ENCODE measurements around the gene FEZ2. TPM values are rescaled to one million over a fixed set of nuclear protein-coding genes. Genes with fewer than 3 reads are reported as not detected.

The FEZ2 gene
- total and polyA plus RNA-seq, 2 of the 13 experiments (the other 11 are each of a cell fraction or from before 2014, with no cell fraction given) = 42.5 to 59.1 TPM

DNA sequence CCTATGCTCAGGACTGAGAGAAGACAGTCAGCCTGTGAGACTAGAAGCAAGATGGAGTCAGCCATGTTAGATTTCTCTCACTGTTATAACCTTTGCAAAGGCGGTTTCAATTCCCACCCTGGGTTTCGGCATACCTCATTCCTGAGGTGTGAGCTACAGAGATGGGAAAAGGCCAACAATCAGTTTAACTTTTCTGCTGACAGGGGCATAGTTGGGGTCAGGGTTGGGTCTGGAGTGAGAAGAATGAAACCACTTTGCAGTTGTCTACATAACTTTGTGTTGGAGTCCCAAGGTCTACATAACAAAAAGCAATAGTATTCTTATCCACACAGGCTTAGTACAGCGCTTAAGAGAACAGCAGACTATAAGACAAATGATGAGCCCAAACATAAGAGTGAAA, 28.1 kb upstream of the FEZ2 start:
- no peak for TF ChIP-seq CBX5 (CRISPR knock-in tag; IDR thresholded peaks at IDR 0.05; ENCODE audit: borderline replicate concordance)
- TF ChIP-seq MAFK (conservative IDR thresholded peaks at IDR 0.05 in 1 of 2, IDR thresholded peaks at IDR 0.05 in 1 of 2; ENCODE audit: low read length in 2 of 2) = peak; percentile 9 to 61; a peak in 2 of 4 replicates
- ChIA-PET CTCF (ENCODE audit: low intra/inter-chr PET ratio, low total read pairs) (no interaction called here), POLR2A (no interaction called here)
- Histone ChIP-seq H2AFZ (ENCODE audit: low read length) (no peak overlapping the region), H3K4me1 (ENCODE audit: insufficient read depth, low read length) (no peaks in the 10 kb centered on the region), H3K9me3 (ENCODE audit: low read length) (peaks cover 15% of the 10 kb centered on the region), H3K27ac (ENCODE audit: extremely low read length, insufficient read depth, low read length) (no peak overlapping the region), H3K4me3 (replicated peaks in 1 of 3; ENCODE audit: insufficient read depth in 1 of 3, low read depth in 2 of 3, low read length in 3 of 3) (no peak overlapping the region), H3K27me3 (ENCODE audit: control insufficient read depth in 1 of 2, insufficient read depth in 2 of 2, low read length in 2 of 2) (peaks cover 0 to 5% of the 10 kb centered on the region in 2 experiments; a peak in 1 of 5 replicates), H4K20me1 (ENCODE audit: insufficient read depth, low read length) (no peaks in the 10 kb centered on the region), H3K9ac (ENCODE audit: insufficient read depth, low read depth, low read length) (no peak overlapping the region), H3K36me3 (replicated peaks in 1 of 2; ENCODE audit: control insufficient read depth in 1 of 2, insufficient read depth in 2 of 2, low read length in 2 of 2) (no peaks in the 10 kb centered on the region), H3K4me2 (ENCODE audit: low read depth, low read length) (no peak overlapping the region), H3K79me2 (ENCODE audit: insufficient read depth, low read length) (no peaks in the 10 kb centered on the region)
- FAIRE-seq (no peak), ATAC-seq (no peak), DNase-seq (ENCODE audit: low spot score) (no peak)
- intact Hi-C loops (cut with micrococcal nuclease; ENCODE audit: unreplicated experiment) = no loop called here
- in situ Hi-C loops (cut with HindIII; ENCODE audit: extremely low pct_ligation_motif_present, low pct_unique_long_range_greater_than_20kb) = no loop called here
- BruUV-seq (replicated peaks) = no TSS peak
- WGBS (ENCODE audit: low lambda C conversion rate) = 83% methylated on average over 3 of the region's 3 CpGs

DNA sequence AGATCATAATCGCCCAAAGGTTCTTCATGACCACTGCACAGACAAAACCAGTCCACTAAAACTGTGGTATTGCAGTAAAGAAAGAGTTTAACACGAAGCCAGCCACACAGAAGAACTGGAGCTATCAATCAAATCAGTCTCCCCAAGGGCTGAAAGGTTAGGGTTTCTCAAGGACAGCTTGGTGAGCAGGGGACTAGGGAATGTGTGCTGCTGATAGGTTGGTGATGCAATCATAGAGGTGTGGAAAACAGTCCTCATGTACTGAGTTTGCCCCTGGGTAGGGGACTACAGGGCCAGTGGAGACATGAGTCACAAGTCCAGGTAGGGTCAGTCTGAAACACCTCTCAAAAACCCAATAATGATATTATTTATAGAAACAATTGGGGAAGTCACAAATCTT, 27.3 kb upstream of the FEZ2 start:
- CTCF ChIA-PET (ENCODE audit: low intra/inter-chr PET ratio, low total read pairs) = no interaction called here
- POLR2A ChIA-PET = no interaction called here

More for the DNA sequence above, 27.3 kb upstream of the FEZ2 start:
- no peaks in the 10 kb centered on the region for H4K20me1 ChIP-seq (ENCODE audit: insufficient read depth, low read length)
- no peak overlapping the region for H3K9ac ChIP-seq (ENCODE audit: insufficient read depth, low read depth, low read length)
- 2% methylated on average over 2 of the region's 2 CpGs for WGBS (ENCODE audit: low lambda C conversion rate)
- H3K4me1 ChIP-seq (ENCODE audit: insufficient read depth, low read length) = no peaks in the 10 kb centered on the region
- TF ChIP-seq CEBPB (IDR thresholded peaks at IDR 0.05; ENCODE audit: borderline replicate concordance, low read depth, low read length) (peak; percentile 69; the same call in 1 of the 2 replicates), CEBPG (CRISPR knock-in tag; IDR thresholded peaks at IDR 0.05) (peak; percentile 47), EEA1 (CRISPR knock-in tag; IDR thresholded peaks at IDR 0.05; ENCODE audit: borderline replicate concordance) (no peak), TOPORS (CRISPR knock-in tag; IDR thresholded peaks at IDR 0.05) (no peak)
- TF ChIP-seq, protein P1, sequence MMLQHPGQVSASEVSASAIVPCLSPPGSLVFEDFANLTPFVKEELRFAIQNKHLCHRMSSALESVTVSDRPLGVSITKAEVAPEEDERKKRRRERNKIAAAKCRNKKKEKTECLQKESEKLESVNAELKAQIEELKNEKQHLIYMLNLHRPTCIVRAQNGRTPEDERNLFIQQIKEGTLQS (CRISPR knock-in tag; IDR thresholded peaks at IDR 0.05) = 0 out of 2 replicates have a peak, but pooled peaks have one; percentile 41
- TF ChIP-seq, protein P2, sequence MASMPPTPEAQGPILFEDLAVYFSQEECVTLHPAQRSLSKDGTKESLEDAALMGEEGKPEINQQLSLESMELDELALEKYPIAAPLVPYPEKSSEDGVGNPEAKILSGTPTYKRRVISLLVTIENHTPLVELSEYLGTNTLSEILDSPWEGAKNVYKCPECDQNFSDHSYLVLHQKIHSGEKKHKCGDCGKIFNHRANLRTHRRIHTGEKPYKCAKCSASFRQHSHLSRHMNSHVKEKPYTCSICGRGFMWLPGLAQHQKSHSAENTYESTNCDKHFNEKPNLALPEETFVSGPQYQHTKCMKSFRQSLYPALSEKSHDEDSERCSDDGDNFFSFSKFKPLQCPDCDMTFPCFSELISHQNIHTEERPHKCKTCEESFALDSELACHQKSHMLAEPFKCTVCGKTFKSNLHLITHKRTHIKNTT (CRISPR knock-in tag; IDR thresholded peaks at IDR 0.05) = no peak
- intact Hi-C loops (cut with micrococcal nuclease; ENCODE audit: unreplicated experiment) (no loop called here), in situ Hi-C loops (cut with HindIII; ENCODE audit: extremely low pct_ligation_motif_present, low pct_unique_long_range_greater_than_20kb) (no loop called here)
- FAIRE-seq (no peak), DNase-seq (ENCODE audit: low spot score) (no peak), ATAC-seq (no peak)
- H3K36me3 ChIP-seq (replicated peaks in 1 of 2; ENCODE audit: control insufficient read depth in 1 of 2, insufficient read depth in 2 of 2, low read length in 2 of 2) = no peaks in the 10 kb centered on the region
- H3K27me3 ChIP-seq (ENCODE audit: control insufficient read depth in 1 of 2, insufficient read depth in 2 of 2, low read length in 2 of 2) = peaks cover 1 to 5% of the 10 kb centered on the region in 2 experiments; a peak in 1 of 5 replicates
- H3K4me3 ChIP-seq (replicated peaks in 1 of 3; ENCODE audit: insufficient read depth in 1 of 3, low read depth in 2 of 3, low read length in 3 of 3) = no peak overlapping the region
- BruUV-seq (replicated peaks) = no TSS peak
- peaks cover 15% of the 10 kb centered on the region for H3K9me3 ChIP-seq (ENCODE audit: low read length)
- H3K4me2 ChIP-seq (ENCODE audit: low read depth, low read length) = no peak overlapping the region
- no peaks in the 10 kb centered on the region for H3K79me2 ChIP-seq (ENCODE audit: insufficient read depth, low read length)
- H2AFZ ChIP-seq (ENCODE audit: low read length) = no peak overlapping the region
- no peak overlapping the region for H3K27ac ChIP-seq (ENCODE audit: extremely low read length, insufficient read depth, low read length)
